ENCODE results near the gene PITHD1. TPM values are rescaled to one million over a fixed set of nuclear protein-coding genes. Genes with fewer than 3 reads are reported as not detected.

PITHD1 gene
- total and polyA plus RNA-seq, 10 of the 15 experiments (the other 5 are each of a cell fraction or from before 2014, with no cell fraction given), result 23.7 to 82.2 (median 67.0) TPM

DNA sequence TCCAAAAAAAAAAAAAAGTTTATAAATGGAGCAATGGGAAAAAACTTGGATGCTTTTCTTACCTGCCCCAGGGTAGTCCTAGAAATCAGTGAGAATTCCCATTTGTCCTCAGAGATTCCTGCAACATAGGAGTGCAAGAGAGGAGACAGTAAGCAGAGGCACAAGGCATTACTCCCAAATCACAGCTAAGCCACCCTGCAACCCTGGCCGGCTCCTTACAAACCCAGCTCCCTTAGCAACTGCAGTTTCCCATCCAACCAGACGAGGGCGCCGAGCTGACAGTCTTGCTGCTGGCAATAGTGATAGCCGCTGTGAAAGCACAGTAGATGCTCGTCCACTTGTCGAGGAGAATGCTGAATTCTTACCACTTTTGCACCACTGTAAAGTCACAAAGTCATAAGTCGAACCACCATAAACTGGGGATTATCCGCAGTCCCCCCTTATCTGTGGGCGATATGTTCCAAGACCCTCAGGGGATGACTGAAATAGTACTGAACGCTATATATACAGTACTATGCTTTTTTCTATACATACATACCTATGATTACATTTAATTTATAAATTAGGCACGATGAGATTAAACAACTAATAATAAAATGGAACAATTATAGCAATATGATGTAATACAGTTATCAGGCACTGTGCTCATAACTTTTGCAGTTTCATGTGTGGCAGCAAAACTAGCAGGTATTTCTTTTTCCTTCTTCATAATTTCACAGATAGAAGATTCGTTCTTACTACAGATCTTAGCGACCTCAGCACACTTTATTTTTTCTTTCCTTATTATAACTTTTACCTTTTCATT lies 6.0 kb upstream of the PITHD1 start:
- Histone ChIP-seq H3K4me1 (ENCODE audit: control insufficient read depth, insufficient read depth, low read length) (peaks cover 12% of the 10 kb centered on the region), H3K9me3 (replicated peaks; ENCODE audit: control insufficient read depth, insufficient read depth, low read length) (no peaks in the 10 kb centered on the region), H3K9ac (ENCODE audit: control insufficient read depth, insufficient read depth, low read length) (no peak overlapping the region), H2AFZ (ENCODE audit: control insufficient read depth, low read depth, low read length) (0 out of 2 replicates have a peak overlapping the region, but pooled peaks have one; percentile 11), H3K27me3 (replicated peaks in 1 of 2; ENCODE audit: control insufficient read depth in 2 of 2, insufficient read depth in 2 of 2, low read length in 1 of 2) (no peaks in the 10 kb centered on the region), H3K4me3 (no peak overlapping the region), H3K4me2 (ENCODE audit: control insufficient read depth, insufficient read depth) (peak overlapping the region; percentile 21; the same call in 1 of the 2 replicates), H3K36me3 (ENCODE audit: control insufficient read depth in 2 of 2, insufficient read depth in 2 of 2, low read length in 1 of 2) (peaks cover 0 to 3% of the 10 kb centered on the region in 2 experiments; a peak in 1 of 4 replicates), H4K20me1 (ENCODE audit: control insufficient read depth, insufficient read depth) (no peaks in the 10 kb centered on the region), H3K27ac (ENCODE audit: control insufficient read depth, insufficient read depth) (no peak overlapping the region), H3K79me2 (ENCODE audit: control insufficient read depth, insufficient read depth, low read length) (peaks cover 6% of the 10 kb centered on the region)
- DNase-seq (ENCODE audit: low read depth, low spot score), result peak; percentile 27
- RAD21 ChIA-PET (ENCODE audit: unreplicated experiment), result interaction anchor here (0.6 to 2.7 kb wide), 25 partner anchors 8 to 339 kb away, joined by 3 to 80 read pairs (median 3); partner anchors contain the start of genes CNR2, HMGCL, LYPLA2 and MYOM3
- TF ChIP-seq IRF4 (IDR thresholded peaks at IDR 0.05; ENCODE audit: low read depth, low read length) (0 out of 2 replicates have a peak, but pooled peaks have one; percentile 22), ETV6 (conservative IDR thresholded peaks at IDR 0.05 in 1 of 2, IDR thresholded peaks at IDR 0.05 in 1 of 2; ENCODE audit: borderline replicate concordance in 1 of 2, low read depth in 1 of 2) (no peak), PAX5 (IDR thresholded peaks at IDR 0.05; ENCODE audit: borderline replicate concordance, low read depth, low read length) (no peak), ZNF24 (IDR thresholded peaks at IDR 0.05) (peak; percentile 96), SIN3A (IDR thresholded peaks at IDR 0.05; ENCODE audit: low read depth, low read length) (no peak), RAD21 (IDR thresholded peaks at IDR 0.05; ENCODE audit: insufficient read depth, low read depth, low read length) (peak; percentile 91), YY1 (IDR thresholded peaks at IDR 0.05; ENCODE audit: low read depth, low read length) (peak; percentile 73; the same call in 1 of the 2 replicates), IKZF2 (IDR thresholded peaks at IDR 0.05) (no peak), SMARCA5 (IDR thresholded peaks at IDR 0.05) (peak; percentile 58; the same call in 1 of the 2 replicates), SMC3 (IDR thresholded peaks at IDR 0.05; ENCODE audit: borderline replicate concordance, low read length) (peak; percentile 92)
- TF ChIP-seq, protein P1, sequence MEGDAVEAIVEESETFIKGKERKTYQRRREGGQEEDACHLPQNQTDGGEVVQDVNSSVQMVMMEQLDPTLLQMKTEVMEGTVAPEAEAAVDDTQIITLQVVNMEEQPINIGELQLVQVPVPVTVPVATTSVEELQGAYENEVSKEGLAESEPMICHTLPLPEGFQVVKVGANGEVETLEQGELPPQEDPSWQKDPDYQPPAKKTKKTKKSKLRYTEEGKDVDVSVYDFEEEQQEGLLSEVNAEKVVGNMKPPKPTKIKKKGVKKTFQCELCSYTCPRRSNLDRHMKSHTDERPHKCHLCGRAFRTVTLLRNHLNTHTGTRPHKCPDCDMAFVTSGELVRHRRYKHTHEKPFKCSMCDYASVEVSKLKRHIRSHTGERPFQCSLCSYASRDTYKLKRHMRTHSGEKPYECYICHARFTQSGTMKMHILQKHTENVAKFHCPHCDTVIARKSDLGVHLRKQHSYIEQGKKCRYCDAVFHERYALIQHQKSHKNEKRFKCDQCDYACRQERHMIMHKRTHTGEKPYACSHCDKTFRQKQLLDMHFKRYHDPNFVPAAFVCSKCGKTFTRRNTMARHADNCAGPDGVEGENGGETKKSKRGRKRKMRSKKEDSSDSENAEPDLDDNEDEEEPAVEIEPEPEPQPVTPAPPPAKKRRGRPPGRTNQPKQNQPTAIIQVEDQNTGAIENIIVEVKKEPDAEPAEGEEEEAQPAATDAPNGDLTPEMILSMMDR (IDR thresholded peaks at IDR 0.05 in 2 of 3, conservative IDR thresholded peaks at IDR 0.05 in 1 of 3; ENCODE audit: control insufficient read depth in 2 of 3, extremely low read depth in 1 of 3, insufficient read depth in 1 of 3, low read depth in 3 of 3, low read length in 3 of 3), result peak; percentile 97 to 98 (median 98); a peak in 5 of 6 replicates
- SMC1A ChIA-PET (ENCODE audit: uncharacterized antibody, unreplicated experiment), result interaction anchor here (0.7 to 2.9 kb wide), 22 partner anchors 8 to 621 kb away, joined by 3 to 69 read pairs (median 5); partner anchors contain the start of genes CNR2, GALE and RPL11
- WGBS (ENCODE audit: insufficient coverage, insufficient replicate concordance, low lambda C conversion rate, missing lambda C conversion rate), result 11% methylated on average over 14 of the region's 14 CpGs
- intact Hi-C loops (cut with micrococcal nuclease; ENCODE audit: unreplicated experiment) (loop anchor here (1.0 to 10.0 kb wide), 2 partner anchors 144 to 253 kb away; no protein-coding TSS in a partner anchor), in situ Hi-C loops (cut with MboI) (loop anchor here (5.0 kb wide), 1 partner anchor 145 kb away; no protein-coding TSS in a partner anchor)
- CTCF ChIA-PET, result interaction anchor here (0.6 to 9.3 kb wide), 69 partner anchors 8 to 748 kb away, joined by 3 to 130 read pairs (median 4); partner anchors contain the start of genes CNR2, GALE and PITHD1
- ATAC-seq, result peak; percentile 99
- BruUV-seq (replicated peaks), result no TSS peak
- POLR2A ChIA-PET, result interaction anchor here (0.5 to 1.2 kb wide), 6 partner anchors 9 to 508 kb away, joined by 3 to 5 read pairs (median 4); partner anchors contain the start of gene HMGCL
- peak; percentile 95 for FAIRE-seq

All from GM12878 (cell line).